ENCODE measurements around the gene TBC1D13.
"Not testable (repeated sequence)": the region's sequence is repeated elsewhere in the genome, so short reads cannot be mapped to it uniquely, and the experiment has no call there.

TBC1D13 gene

GRCh38 chr9:128785427-128785826 is 1.6 kb upstream of the TBC1D13 start:
- DNase-seq = no peak

- peak; percentile 22 for DNase-seq
These were observed 606 bp downstream of the TBC1D13 start for GRCh38 chr9:128787659-128788058.

DNA sequence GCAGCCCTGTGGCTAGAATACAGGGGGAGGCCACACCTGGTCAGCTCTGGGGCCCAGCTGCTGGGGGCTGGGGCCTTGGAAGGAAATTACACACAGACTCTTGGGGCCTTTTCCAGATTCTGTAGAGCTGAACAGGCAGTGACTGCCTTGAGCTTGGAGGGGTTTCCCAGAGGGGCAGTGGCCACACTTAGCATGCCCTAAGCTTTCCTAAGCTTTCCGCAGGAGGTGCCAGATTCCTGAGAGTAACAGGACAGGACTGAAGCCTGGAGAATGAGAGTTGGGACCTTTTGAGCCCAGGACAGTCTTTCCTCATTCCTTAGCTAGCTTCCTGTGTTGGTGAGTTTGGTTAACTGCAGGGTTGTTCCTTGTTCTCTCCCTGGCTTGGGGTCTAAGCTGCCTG is 1.4 kb downstream of the TBC1D13 start:
- DNase-seq = no peak

GRCh38 chr9:128790536-128790935 is 3.5 kb downstream of the TBC1D13 start:
- DNase-seq = no peak

DNA sequence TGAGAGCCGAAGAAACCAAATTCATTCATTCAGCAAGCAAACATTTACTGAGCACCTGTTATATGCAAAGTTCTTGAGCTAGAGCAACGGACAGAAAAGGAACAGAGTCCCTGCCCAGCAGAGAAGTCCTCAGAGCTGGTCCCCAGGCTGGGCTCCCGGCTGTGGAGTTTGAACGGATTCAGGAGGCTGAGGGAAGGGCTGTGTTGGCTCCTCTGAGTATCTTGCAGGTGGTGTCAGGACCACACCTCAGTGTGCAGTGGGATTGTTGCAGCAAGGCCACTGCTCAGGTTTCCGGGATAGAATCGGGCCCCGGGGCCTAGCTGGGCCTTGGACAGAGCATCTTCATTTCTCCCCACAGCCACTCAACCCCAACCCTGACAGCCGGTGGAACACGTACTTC is 5.1 kb downstream of the TBC1D13 start:
- DNase-seq = no peak

DNA sequence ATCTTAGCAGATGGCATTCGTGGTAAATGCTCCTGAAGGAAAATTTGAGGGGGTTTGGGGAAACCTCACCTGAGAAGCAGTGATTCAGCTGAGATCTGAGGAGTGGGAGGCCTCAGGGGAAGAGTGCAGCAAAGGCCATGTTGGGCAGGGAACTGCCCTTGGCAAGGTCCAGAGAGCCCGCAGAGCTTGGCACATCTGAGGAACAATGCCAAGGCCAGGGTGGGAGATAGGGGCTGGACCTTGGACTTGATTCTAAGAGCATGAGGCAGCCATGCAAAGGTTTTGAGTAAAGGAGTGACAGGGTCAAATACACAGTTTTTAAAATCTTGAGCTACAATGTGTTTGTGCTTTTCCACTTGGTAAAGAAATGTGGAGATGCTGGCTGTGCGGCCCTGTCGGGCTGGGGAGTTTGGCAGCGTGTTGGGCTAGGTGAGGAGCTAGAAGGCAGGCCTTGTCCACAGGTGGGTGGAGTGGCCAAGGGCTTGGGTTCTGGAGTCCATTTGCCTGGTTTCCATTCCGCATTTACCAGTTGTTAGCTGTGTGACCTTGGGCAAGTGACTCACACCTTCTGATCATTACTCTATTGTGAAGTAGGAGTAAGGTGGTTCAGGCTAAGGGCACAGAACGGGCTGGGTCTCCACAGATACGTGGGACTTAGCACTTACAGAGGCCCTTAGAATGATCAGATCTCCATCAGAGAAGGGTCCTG is 6.1 kb downstream of the TBC1D13 start:
- no peak for DNase-seq

- not testable (repeated sequence) for DNase-seq
These were observed 7.9 kb downstream of the TBC1D13 start for GRCh38 chr9:128794961-128795360.

GRCh38 chr9:128798896-128799295 is 11.8 kb downstream of the TBC1D13 start:
- no peak for DNase-seq

- DNase-seq = no peak
These were observed 13.0 kb downstream of the TBC1D13 start for GRCh38 chr9:128800061-128800460.

DNA sequence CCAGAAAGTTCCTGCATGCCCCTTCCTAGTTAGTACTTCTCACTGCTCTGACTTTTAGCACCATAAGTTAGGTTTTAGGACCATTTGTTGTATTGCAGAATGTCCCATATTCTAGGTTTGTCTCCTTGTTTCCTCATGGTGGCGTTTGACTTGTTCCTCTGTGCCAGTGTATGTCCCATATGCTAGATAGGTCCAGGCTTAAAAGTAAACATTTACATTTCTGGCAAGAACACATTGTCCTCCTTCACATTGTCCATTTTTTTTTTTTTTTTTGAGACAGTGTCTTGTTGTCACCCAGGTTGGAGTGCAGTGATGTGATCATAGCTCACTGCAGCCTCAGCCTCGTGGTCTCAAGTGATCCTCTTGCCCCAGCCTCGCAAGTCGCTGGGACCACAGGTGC is 15.4 kb downstream of the TBC1D13 start:
- no peak for DNase-seq

GRCh38 chr9:128805661-128806060 is 18.6 kb downstream of the TBC1D13 start:
- DNase-seq = no peak

DNA sequence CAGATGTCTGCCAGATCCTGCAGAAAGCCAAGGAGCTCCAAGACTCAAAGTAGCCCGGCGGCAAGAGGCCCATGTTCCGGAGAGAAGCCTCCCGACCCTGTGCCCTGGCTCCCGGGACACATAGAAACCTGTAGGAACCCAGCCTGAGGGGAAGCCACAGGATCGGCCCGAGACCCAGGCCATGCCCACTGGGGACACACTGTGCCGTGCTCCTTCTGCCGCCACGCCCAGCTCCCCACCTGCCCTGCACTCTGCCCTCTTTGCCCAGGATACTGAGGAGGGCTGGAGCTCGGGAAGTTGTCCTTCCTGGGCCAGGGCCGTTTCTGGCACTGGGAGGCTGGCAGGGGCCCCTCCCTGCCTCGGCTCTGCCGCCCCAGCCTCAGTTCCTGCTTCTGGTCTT is 20.8 kb downstream of the TBC1D13 start:
- no peak for DNase-seq

- DNase-seq = no peak
These were observed 21.5 kb downstream of the TBC1D13 start for GRCh38 chr9:128808543-128808942.

GRCh38 chr9:128809036-128809599 is 22.1 kb downstream of the TBC1D13 start:
- no peak for DNase-seq

DNA sequence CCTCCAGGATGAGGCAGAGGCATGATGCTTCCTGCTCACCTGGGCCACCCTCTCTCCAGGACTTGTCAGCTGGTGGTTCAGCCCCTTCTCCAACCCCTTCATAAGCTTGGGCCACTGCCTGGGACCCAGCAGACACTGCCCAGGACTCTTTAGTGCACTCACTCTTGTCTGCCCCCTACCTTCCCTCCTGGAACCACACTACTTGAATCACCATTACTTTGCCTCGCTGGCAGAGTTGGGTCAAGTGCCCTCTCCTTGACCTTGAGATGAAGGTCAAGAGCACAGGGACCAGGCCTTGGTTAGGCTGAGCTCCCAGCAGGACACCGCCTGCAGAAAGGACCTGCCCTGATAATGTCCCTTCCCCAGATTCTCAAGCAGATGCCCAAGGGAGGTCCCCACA is 22.8 kb downstream of the TBC1D13 start:
- DNase-seq = no peak

GRCh38 chr9:128810873-128811272 is 23.8 kb downstream of the TBC1D13 start:
- no peak for DNase-seq

GRCh38 chr9:128818099-128818838 is 31.2 kb downstream of the TBC1D13 start, which contains the start of gene ENDOG:
ENDOG (plus strand) TSS chr9:128818500; CDS start chr9:128818685, 185 bp downstream.
- DNase-seq = peak; percentile 99

DNA sequence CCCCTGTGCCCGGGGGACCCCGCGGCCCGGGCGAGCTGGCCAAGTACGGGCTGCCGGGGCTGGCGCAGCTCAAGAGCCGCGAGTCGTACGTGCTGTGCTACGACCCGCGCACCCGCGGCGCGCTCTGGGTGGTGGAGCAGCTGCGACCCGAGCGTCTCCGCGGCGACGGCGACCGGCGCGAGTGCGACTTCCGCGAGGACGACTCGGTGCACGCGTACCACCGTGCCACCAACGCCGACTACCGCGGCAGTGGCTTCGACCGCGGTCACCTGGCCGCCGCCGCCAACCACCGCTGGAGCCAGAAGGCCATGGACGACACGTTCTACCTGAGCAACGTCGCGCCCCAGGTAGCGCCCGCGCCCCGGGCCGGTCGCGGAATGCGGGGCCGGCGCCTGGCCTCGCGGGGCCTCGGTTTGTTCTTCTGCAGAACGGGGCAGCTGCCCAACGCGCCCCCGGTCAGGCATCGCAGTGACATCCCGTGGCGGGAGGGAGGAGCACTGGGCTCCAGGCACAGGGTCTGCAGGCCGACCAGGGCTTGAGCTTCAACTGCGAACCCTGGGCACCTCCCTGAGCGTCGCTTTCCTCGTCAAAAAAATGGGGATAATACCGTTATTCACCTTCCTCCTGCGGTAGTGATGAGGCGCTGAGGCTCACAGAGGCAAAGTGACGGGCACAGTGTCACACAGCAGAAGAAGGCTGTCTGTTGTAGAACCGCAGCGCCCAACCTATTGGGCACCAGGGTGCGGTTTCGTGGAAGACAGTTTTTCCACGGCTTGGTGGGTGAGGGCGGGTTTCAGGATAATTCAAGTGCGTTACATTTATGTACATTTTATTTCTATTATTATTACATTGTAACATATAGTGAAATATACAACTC is 32.0 kb downstream of the TBC1D13 start:
- peak; percentile 26 for DNase-seq

DNA sequence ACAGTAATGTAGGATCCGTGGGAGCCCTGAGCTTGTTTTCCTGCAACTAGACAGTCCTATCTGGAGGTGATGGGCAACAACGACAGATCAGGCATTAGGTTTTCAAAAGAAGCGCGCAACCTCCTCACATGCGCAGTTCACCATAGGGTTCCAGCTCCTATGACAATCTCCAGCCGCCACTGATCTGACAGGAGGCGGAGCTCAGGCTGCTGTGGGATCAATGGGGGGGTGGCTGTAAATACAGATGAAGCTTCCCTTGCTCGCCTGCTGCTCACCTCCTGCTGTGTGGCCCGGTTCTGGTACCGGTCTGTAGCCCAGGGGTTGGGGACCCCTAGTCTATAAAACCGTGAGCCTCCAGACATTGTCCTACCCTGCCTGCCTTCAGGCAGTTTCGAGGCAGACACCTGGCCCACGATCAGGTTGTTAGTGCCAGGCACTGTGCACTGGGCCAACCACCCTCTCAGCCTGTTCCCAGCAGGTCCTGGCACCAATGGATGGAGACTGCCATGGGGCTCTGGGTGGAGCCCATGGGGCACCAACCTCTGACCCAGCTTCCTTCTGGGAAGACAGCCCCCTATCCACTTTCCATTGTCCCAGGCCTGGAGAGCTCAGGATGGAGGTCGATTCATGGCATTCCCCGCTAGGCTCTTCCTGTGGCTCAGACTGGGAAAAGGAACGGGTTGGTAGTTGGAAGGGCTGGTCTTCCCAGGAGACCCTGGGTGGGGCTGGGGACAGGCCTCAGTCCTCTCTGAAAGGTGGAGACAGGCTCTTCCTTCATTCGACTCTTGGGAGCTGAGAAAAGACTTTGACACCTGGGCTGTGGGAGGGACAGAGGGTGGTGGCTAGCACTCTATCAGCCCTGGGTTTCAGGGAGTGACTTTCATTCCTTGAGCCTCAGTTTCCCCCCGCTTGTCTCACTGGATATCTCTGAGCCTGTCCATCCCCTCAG is 32.9 kb downstream of the TBC1D13 start:
- no peak for DNase-seq

DNA sequence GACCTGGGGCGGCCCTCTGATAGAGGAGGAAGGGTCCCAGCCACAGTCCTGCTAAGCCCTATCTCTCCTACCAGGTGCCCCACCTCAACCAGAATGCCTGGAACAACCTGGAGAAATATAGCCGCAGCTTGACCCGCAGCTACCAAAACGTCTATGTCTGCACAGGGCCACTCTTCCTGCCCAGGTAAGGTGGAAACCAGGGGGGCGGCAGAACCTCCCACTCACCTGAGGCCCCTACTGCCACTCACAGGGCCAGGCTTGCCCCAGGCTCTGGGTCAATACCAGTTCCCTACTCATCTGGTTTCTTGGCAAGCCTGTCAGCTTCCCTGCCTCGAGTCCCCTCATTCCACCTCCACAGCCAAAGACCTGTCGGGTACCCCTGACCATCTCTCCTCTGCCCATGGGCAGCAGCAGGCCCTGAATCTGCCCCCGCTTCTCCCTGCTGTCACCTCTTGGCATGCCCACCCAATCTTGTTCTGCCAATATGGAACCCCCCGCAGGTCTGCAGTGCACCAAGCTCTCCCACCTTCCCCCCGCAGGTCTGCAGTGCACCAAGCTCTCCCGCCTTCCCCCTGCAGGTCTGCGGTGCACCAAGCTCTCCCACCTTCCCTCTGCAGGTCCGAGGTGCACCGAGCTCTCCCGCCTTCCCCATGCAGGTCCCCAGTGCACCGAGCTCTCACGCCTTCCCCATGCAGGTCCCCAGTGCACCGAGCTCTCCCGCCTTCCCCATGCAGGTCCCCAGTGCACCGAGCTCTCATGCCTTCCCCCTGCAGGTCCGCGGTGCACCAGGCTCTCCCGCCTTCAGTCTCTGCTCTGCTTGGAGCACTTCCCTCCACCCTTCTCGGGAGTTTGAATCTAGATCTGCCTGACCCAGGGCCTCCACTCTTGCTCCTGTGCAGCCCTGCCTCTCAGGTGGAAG is 33.9 kb downstream of the TBC1D13 start:
- DNase-seq = no peak
